Neural progenitor cell (in vitro differentiated cells): ENCODE measurements around the gene PMEPA1.

Experiments
- EZH2 ChIP-seq: fragments of 200-600 bp; sonication (generic); IDR thresholded peaks from 2 replicates; pipeline ENCODE4 v1.6.1; 2017; ENCODE audit warnings: antibody characterized with exemption, mild to moderate bottlenecking, moderate library complexity
- EZH2phosphoT487 ChIP-seq: fragments of 200-600 bp; sonication (generic); IDR thresholded peaks from 2 replicates; pipeline ENCODE4 v1.6.1; 2017; ENCODE audit warnings: antibody characterized with exemption
- TF ChIP-seq, protein P1 (sequence below): fragments of 200-600 bp; sonication (generic); IDR thresholded peaks from 2 replicates; pipeline ENCODE4 v1.5.1; 2017; ENCODE audit warnings: antibody characterized with exemption, mild to moderate bottlenecking

DNA sequence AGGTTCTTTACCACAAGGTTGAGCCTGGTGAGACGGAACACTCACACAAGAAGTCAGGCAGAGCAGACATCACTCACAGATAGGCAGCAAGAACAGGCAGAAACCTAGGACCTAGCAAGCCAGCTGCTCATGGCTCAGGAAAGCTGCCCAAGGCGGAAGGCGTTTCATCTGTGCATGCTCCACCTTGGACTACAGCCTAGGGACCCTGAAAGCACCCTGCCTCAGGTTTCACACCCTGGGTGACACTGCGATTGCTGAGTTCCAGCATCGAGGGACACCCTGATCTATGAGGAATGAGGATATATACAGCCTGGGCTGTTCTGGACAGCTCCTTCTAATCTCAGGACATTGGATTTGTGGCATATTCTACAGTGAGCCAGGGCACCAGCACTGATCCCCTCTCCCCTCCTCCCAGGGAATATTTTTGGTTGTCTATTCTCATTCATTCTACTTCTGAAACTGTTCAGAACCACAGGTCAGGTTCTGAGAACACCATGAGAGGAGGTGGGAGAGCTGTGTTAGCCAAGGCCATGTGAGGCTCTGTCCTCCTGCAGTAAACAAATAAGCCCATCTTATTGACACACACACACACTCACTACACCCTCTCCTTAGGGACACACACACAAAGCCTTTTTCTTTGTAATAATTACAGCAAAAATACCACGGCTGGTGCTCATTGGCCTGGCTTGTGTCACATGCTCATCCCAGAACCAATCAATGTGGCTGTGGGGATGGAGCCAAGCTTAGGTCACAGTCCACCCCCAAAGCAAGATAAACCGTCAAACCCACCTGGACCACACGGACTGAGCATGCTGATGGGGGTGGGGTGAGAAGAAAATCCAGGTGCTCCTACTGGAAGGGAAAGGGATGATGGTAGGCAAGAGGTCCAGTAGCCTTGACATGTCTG, 26.3 kb upstream of the PMEPA1 start:
- TF ChIP-seq, protein P1, sequence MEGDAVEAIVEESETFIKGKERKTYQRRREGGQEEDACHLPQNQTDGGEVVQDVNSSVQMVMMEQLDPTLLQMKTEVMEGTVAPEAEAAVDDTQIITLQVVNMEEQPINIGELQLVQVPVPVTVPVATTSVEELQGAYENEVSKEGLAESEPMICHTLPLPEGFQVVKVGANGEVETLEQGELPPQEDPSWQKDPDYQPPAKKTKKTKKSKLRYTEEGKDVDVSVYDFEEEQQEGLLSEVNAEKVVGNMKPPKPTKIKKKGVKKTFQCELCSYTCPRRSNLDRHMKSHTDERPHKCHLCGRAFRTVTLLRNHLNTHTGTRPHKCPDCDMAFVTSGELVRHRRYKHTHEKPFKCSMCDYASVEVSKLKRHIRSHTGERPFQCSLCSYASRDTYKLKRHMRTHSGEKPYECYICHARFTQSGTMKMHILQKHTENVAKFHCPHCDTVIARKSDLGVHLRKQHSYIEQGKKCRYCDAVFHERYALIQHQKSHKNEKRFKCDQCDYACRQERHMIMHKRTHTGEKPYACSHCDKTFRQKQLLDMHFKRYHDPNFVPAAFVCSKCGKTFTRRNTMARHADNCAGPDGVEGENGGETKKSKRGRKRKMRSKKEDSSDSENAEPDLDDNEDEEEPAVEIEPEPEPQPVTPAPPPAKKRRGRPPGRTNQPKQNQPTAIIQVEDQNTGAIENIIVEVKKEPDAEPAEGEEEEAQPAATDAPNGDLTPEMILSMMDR: no peak
- TF ChIP-seq EZH2 (no peak), EZH2phosphoT487 (no peak)
